H9 (cell line): ENCODE measurements around the gene SPOCK3. TPM values are rescaled to one million over a fixed set of nuclear protein-coding genes. Genes with fewer than 3 reads are reported as not detected.

Source experiments
- DNase-seq: peaks from one replicate; pipeline ENCODE4 v3.0.0-alpha.2; 2017
- H2AFZ ChIP-seq: one replicate; pipeline ENCODE4 v1.6.1; 2013; ENCODE audit warnings: mild to moderate bottlenecking, low read length, control low read depth, moderate library complexity
- H2AK5ac ChIP-seq: 2 replicates; pipeline ENCODE4 v1.6.1; 2013; ENCODE audit warnings: low read length, control low read depth, mixed read lengths; ENCODE audit not compliant: insufficient read length
- H2BK120ac ChIP-seq: one replicate; pipeline ENCODE4 v1.6.1; 2013; ENCODE audit warnings: low read depth, mild to moderate bottlenecking, low read length, control low read depth, inconsistent platforms; ENCODE audit not compliant: poor library complexity, severe bottlenecking
- H2BK12ac ChIP-seq: 2 replicates; pipeline ENCODE4 v1.6.1; 2013; ENCODE audit warnings: low read length, control low read depth, mixed read lengths, low read depth; ENCODE audit not compliant: insufficient read length
- H2BK15ac ChIP-seq: 2 replicates; pipeline ENCODE4 v1.6.1; 2013; ENCODE audit warnings: low read depth, low read length, control low read depth
- H2BK20ac ChIP-seq: one replicate; pipeline ENCODE4 v1.6.1; 2013; ENCODE audit warnings: low read depth, mild to moderate bottlenecking, low read length, control low read depth, inconsistent platforms; ENCODE audit not compliant: poor library complexity, severe bottlenecking
- H2BK5ac ChIP-seq: 2 replicates; pipeline ENCODE4 v1.6.1; 2013; ENCODE audit warnings: low read length, control low read depth, mixed read lengths; ENCODE audit not compliant: insufficient read length
- H3K14ac ChIP-seq: 2 replicates; pipeline ENCODE4 v1.6.1; 2013; ENCODE audit warnings: low read length, control low read depth; ENCODE audit not compliant: insufficient read depth
- H3K18ac ChIP-seq: 2 replicates; pipeline ENCODE4 v1.6.1; 2013; ENCODE audit warnings: low read depth, mild to moderate bottlenecking, mixed read lengths, low read length, control low read depth; ENCODE audit not compliant: insufficient read length
- H3K23ac ChIP-seq: 2 replicates; pipeline ENCODE4 v1.6.1; 2013; ENCODE audit warnings: low read length, control low read depth, mixed read lengths, low read depth; ENCODE audit not compliant: insufficient read length
- H3K23me2 ChIP-seq: 2 replicates; pipeline ENCODE4 v1.6.1; 2013; ENCODE audit warnings: low read depth, mild to moderate bottlenecking, mixed read lengths, low read length, control low read depth; ENCODE audit not compliant: insufficient read length, poor library complexity, severe bottlenecking
- H3K27ac ChIP-seq: 2 replicates; pipeline ENCODE4 v1.5.1; 2013; ENCODE audit warnings: low read length, control low read depth, mixed read lengths, low read depth; ENCODE audit not compliant: insufficient read length
- H3K27me3 ChIP-seq: 2 replicates; pipeline ENCODE4 v1.6.1; 2013; ENCODE audit warnings: low read length, control low read depth, inconsistent platforms; ENCODE audit not compliant: insufficient read depth
- H3K4ac ChIP-seq: 2 replicates; pipeline ENCODE4 v1.6.1; 2013; ENCODE audit warnings: low read depth, mild to moderate bottlenecking, control low read depth, inconsistent platforms, low read length, moderate library complexity
- H3K4me1 ChIP-seq: 2 replicates; pipeline ENCODE4 v1.6.1; 2013; ENCODE audit warnings: low read length, control low read depth, inconsistent platforms; ENCODE audit not compliant: insufficient read depth
- H3K4me2 ChIP-seq: 2 replicates; pipeline ENCODE4 v1.6.1; 2013; ENCODE audit warnings: low read length, control low read depth, mixed read lengths; ENCODE audit not compliant: insufficient read length, insufficient read depth
- H3K56ac ChIP-seq: 2 replicates; pipeline ENCODE4 v1.6.1; 2013; ENCODE audit warnings: low read depth, mild to moderate bottlenecking, mixed read lengths, low read length, control low read depth; ENCODE audit not compliant: insufficient read length
- H3K79me1 ChIP-seq: 2 replicates; pipeline ENCODE4 v1.6.1; 2013; ENCODE audit warnings: low read depth, mild to moderate bottlenecking, moderate library complexity, low read length, control low read depth, inconsistent platforms; ENCODE audit not compliant: insufficient read depth, poor library complexity, severe bottlenecking
- H3K79me2 ChIP-seq: 2 replicates; pipeline ENCODE4 v1.6.1; 2013; ENCODE audit warnings: low read length, control low read depth, inconsistent platforms; ENCODE audit not compliant: insufficient read depth
- H3K9ac ChIP-seq: 2 replicates; pipeline ENCODE4 v1.6.1; 2013; ENCODE audit warnings: low read length, control low read depth, mixed read lengths; ENCODE audit not compliant: insufficient read length; ENCODE audit errors: extremely low read depth
- H3K9me3 ChIP-seq: one replicate; pipeline ENCODE4 v1.6.1; 2013; ENCODE audit warnings: low read depth, low read length, inconsistent platforms; ENCODE audit not compliant: control insufficient read depth
- H3T11ph ChIP-seq: one replicate; pipeline ENCODE4 v1.6.1; 2013; ENCODE audit warnings: mild to moderate bottlenecking, low read length, control low read depth, inconsistent platforms
- H4K20me1 ChIP-seq: one replicate; pipeline ENCODE4 v1.6.1; 2013; ENCODE audit not compliant: control insufficient read depth, insufficient read length, insufficient read depth
- H4K5ac ChIP-seq: 2 replicates; pipeline ENCODE4 v1.6.1; 2013; ENCODE audit warnings: low read depth, mild to moderate bottlenecking, mixed read lengths, low read length, control low read depth; ENCODE audit not compliant: insufficient read length
- H4K8ac ChIP-seq: replicated peaks from 2 replicates; pipeline ENCODE4 v1.6.1; 2013; ENCODE audit warnings: low read length, control low read depth, mixed read lengths, low read depth; ENCODE audit not compliant: insufficient read length
- H4K91ac ChIP-seq: 2 replicates; pipeline ENCODE4 v1.6.1; 2013; ENCODE audit warnings: low read depth, mild to moderate bottlenecking, moderate library complexity, mixed read lengths, low read length, control low read depth; ENCODE audit not compliant: insufficient read length
- H3K27ac Mint-ChIP-seq, 3 experiments: 2 replicates in 2 of 3; 3 replicates in 1 of 3; pipeline ENCODE4 v1.8.0; 2020 to 2021; ENCODE audit warnings: mixed read lengths in 3 of 3, mild to moderate bottlenecking in 1 of 3, moderate library complexity in 1 of 3
- H3K27me3 Mint-ChIP-seq: 2 replicates; pipeline ENCODE4 v1.8.0; 2021; ENCODE audit warnings: low read depth, mild to moderate bottlenecking, moderate library complexity, mixed read lengths
- H3K36me3 Mint-ChIP-seq, 3 experiments: 2 replicates in 2 of 3; 3 replicates in 1 of 3; pipeline ENCODE4 v1.8.0; 2020 to 2021; ENCODE audit warnings: low read depth in 3 of 3, mixed read lengths in 3 of 3; ENCODE audit not compliant: insufficient read depth in 1 of 3
- H3K4me1 Mint-ChIP-seq, 2 experiments: 2 replicates each; pipeline ENCODE4 v1.8.0; 2020; ENCODE audit warnings: mixed read lengths in 2 of 2
- H3K4me3 Mint-ChIP-seq, 2 experiments: 2 replicates in 1 of 2; 3 replicates in 1 of 2; pipeline ENCODE4 v1.8.0; 2020 to 2021; ENCODE audit warnings: mild to moderate bottlenecking in 2 of 2, mixed read lengths in 2 of 2, moderate library complexity in 1 of 2
- H3K9me3 Mint-ChIP-seq, 2 experiments: 2 replicates in 1 of 2; 3 replicates in 1 of 2; pipeline ENCODE4 v1.8.0; 2020; ENCODE audit warnings: mild to moderate bottlenecking in 2 of 2, mixed read lengths in 2 of 2, moderate library complexity in 1 of 2
- WGBS: extraction: QIAGEN DNeasy Blood & Tissue Kit; methylation state at CpG from one replicate; pipeline ENCODE4 v1.1.7; 2013; ENCODE audit warnings: missing lambda C conversion rate, low lambda C conversion rate, mixed read lengths; ENCODE audit not compliant: insufficient read length; ENCODE audit errors: extremely low coverage; 5-methylcytosine and 5-hydroxymethylcytosine counted together
- total RNA-seq: library from RNA; stranded (reverse); gene quantifications from 2 replicates; pipeline ENCODE4 v1.2.1, GENCODE V29; 2021
- TF ChIP-seq, protein P1 (sequence below): fragments of 200-600 bp; sonication (generic); conservative IDR thresholded peaks from 3 replicates; pipeline ENCODE4 v1.8.0; 2021; ENCODE audit warnings: antibody characterized with exemption, mild to moderate bottlenecking

The SPOCK3 gene
- total RNA-seq, 1 experiment from 2014 or later: 0.28 TPM

DNA sequence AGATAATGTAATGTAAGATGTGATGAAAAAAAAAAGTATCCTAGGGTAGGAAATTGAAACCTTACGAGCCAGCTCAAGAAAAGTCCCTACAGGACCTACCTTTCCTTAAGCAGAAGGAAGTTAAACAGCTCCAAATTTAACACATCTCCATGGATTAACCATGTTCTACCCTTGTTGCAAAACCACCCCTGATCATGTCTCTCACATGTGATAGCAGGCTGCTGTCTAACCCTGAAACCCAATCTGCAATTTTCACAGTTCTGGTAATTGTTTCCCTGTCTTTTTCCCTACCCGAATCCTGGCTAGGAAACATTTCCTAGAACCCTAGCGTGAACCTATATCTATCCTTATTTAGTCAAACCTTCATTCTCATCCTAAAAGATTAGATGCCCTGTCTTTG lies 198.9 kb downstream of the SPOCK3 start:
- Histone ChIP-seq H2BK20ac (no peak overlapping the region), H3K18ac (no peak overlapping the region), H2BK120ac (no peak overlapping the region), H4K8ac (no peak overlapping the region), H4K91ac (no peak overlapping the region), H3K27ac (no peak overlapping the region), H3K9me3 (no peaks in the 10 kb centered on the region), H2AFZ (no peak overlapping the region), H4K5ac (no peak overlapping the region), H4K20me1 (no peaks in the 10 kb centered on the region), H2BK15ac (no peak overlapping the region), H3K4me2 (no peak overlapping the region), H3K23ac (no peak overlapping the region), H3T11ph (no peak overlapping the region), H3K4ac (no peak overlapping the region), H3K9ac (no peak overlapping the region), H3K4me1 (no peaks in the 10 kb centered on the region), H3K14ac (no peak overlapping the region), H3K79me2 (no peaks in the 10 kb centered on the region), H2BK12ac (no peak overlapping the region), H3K56ac (no peak overlapping the region), H3K27me3 (no peaks in the 10 kb centered on the region), H2AK5ac (no peak overlapping the region), H2BK5ac (no peak overlapping the region), H3K79me1 (no peaks in the 10 kb centered on the region), H3K23me2 (no peaks in the 10 kb centered on the region)
- Mint-ChIP-seq H3K9me3 (no peaks in the 10 kb centered on the region), H3K4me1 (peaks cover 4 to 7% of the 10 kb centered on the region in 2 experiments; a peak in 3 of 4 replicates), H3K27me3 (no peaks in the 10 kb centered on the region), H3K4me3 (no peak overlapping the region), H3K27ac (0 out of 7 replicates have a peak overlapping the region, but pooled peaks of 1 of the 3 experiments have one; percentile 9), H3K36me3 (no peaks in the 10 kb centered on the region)
- WGBS: no CpG with 5 or more reads among the region's 3 CpGs
- TF ChIP-seq, protein P1, sequence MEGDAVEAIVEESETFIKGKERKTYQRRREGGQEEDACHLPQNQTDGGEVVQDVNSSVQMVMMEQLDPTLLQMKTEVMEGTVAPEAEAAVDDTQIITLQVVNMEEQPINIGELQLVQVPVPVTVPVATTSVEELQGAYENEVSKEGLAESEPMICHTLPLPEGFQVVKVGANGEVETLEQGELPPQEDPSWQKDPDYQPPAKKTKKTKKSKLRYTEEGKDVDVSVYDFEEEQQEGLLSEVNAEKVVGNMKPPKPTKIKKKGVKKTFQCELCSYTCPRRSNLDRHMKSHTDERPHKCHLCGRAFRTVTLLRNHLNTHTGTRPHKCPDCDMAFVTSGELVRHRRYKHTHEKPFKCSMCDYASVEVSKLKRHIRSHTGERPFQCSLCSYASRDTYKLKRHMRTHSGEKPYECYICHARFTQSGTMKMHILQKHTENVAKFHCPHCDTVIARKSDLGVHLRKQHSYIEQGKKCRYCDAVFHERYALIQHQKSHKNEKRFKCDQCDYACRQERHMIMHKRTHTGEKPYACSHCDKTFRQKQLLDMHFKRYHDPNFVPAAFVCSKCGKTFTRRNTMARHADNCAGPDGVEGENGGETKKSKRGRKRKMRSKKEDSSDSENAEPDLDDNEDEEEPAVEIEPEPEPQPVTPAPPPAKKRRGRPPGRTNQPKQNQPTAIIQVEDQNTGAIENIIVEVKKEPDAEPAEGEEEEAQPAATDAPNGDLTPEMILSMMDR: no peak
- no peak for DNase-seq
